ENCODE results near the gene PGGHG. TPM values are rescaled to one million over a fixed set of nuclear protein-coding genes. Genes with fewer than 3 reads are reported as not detected.

Gene PGGHG
- total RNA-seq, 1 donor from 2014 or later = 37.0 TPM

DNA sequence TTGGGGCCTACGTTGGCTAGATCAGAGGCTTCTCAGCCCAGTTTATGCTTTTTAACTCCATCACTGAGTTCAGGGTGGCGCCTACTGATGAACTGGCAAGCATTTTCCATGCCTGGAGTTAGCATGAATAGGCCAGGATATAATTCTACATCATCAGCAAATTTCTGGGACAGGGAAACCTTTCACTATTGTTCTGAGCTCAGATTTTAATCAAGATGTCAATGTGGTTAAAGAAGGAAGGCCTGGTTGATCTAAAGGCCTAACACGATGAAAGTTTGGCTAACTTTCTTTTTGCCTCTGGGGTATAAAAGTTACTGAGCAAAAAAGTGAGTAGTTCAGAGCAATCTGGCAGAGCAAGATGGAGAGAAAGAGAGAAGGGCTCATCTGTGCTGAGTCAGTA lies 53.4 kb downstream of the PGGHG start:
- ATAC-seq (no peak), DNase-seq (ENCODE audit: low spot score) (no peak)

DNA sequence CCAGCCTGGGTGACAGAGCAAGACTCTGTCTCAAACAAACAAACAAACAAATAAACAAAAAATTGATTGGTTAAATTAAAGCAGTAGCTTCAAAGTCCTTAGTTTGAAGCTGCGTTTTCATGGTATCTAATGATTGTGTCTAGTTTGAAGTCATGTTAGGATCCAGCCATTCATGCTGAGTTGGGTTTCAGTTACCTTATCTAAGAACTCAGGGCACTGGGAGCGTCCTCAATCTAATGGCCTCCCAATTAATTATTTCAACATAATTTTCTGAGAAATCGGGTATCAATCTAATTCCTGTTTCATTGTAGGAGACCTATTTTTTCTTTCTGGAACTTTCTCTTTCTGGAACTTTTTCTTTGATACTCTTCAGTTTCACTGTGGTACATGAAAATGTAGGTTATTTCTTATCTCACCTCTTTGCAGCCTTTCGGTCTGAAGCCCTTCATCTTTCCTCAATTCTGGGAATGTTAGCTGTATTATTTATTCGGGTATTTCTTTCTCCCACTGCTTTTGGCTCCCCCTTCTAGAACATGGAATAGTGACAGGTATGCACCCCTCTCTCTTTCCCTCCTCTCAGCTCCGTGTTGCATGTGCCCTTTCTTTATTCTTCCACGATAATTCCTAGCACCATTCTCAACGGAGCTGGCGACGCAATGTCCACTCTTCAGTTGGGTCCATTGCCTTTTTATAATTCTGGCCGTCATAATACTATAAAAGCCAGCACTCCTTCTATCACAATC lies 56.1 kb downstream of the PGGHG start:
- ATAC-seq (no peak), DNase-seq (ENCODE audit: low spot score) (no peak)

Other genes with a start within 250 kb of the PGGHG start
- not detected for gene SCGB1C1, start 96.0 kb upstream of the PGGHG start, total RNA-seq
- 33.6 TPM for gene BET1L, start 81.7 kb upstream of the PGGHG start, total RNA-seq
- gene RIC8A, start 81.4 kb upstream of the PGGHG start, total RNA-seq = 31.4 TPM
- gene SIRT3, start 52.8 kb upstream of the PGGHG start, total RNA-seq = 21.4 TPM
- gene PSMD13, start 52.1 kb upstream of the PGGHG start, total RNA-seq = 49.5 TPM
- gene NLRP6, start 10.7 kb upstream of the PGGHG start, total RNA-seq = 1.9 TPM
- gene IFITM5, start 10.4 kb downstream of the PGGHG start, total RNA-seq = not detected
- 354 TPM for gene IFITM2, start 18.7 kb downstream of the PGGHG start, total RNA-seq
- gene IFITM1, start 24.9 kb downstream of the PGGHG start, total RNA-seq = 29.2 TPM
- 488 TPM for gene IFITM3, start 31.7 kb downstream of the PGGHG start, total RNA-seq
- 0.28 TPM for gene B4GALNT4, start 80.4 kb downstream of the PGGHG start, total RNA-seq
- gene PKP3, start 105.1 kb downstream of the PGGHG start, total RNA-seq = 1.2 TPM
- 96.2 TPM for gene SIGIRR, start 125.9 kb downstream of the PGGHG start, total RNA-seq
- gene ANO9, start 152.9 kb downstream of the PGGHG start, total RNA-seq = 0.83 TPM
- gene PTDSS2, start 161.2 kb downstream of the PGGHG start, total RNA-seq = 10.2 TPM
- gene RNH1, start 218.1 kb downstream of the PGGHG start, total RNA-seq = 85.4 TPM
- gene HRAS, start 246.4 kb downstream of the PGGHG start, total RNA-seq = 12.9 TPM
- 0.93 TPM for gene LRRC56, start 248.4 kb downstream of the PGGHG start, total RNA-seq

Data from left lobe of liver (tissue), 2 donors.